HPDE6-E6E7 (cell line): ENCODE data around the gene USP53.
"Not testable (repeated sequence)": the region's sequence is repeated elsewhere in the genome, so short reads cannot be mapped to it uniquely, and the experiment has no call there.

Experiments used
- DNase-seq: peaks from one replicate; pipeline ENCODE4 v3.0.0; 2011; ENCODE audit warnings: missing footprints; ENCODE audit errors: extremely low spot score

Gene USP53

GRCh38 chr4:119315036-119315435, 102.5 kb downstream of the USP53 start:
- no peak for DNase-seq

- DNase-seq: no peak
Measured at GRCh38 chr4:119317990-119318389, 105.5 kb downstream of the USP53 start.

DNA sequence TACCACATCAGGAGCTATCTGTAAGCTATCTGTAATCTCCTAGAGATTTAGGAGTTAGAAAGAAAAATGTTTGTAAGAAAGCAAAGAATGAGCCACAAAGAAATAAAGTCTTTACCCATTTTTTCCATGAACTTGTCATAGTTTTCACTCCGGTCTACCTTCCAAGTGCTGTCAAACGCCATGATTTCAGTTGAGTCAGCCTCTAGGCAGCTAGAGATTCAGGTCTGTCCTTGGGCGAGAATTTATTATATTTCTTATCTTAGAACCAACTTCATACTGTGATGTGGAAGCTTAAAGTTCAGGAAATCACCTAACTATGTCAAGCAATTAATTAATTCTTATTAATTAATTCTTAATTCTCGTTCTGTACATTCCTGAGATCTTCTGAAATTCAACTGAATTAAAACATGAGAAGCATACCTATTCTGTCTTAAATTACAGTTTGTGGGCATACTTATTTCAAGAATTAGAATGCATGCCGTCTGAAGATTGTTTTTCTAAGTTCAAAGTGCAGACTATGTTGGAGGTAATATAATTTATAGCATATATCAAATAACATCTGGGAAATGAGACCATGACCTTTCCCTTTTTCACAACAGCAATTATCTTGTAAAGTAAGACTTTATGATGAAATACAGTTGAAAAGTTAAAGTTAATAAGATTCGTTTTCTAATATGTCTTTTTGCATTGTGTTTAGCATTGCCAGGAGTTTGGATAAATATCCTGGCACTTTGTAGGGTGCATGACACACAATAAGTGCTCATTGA, 109.6 kb downstream of the USP53 start, which contains the start of gene FABP2:
FABP2 (minus strand) TSS at position 218 of the 767 bp plus-strand sequence; CDS start at position 182, 36 bp downstream.
- DNase-seq: no peak

- DNase-seq: no peak
Measured at GRCh38 chr4:119328695-119329094, 116.2 kb downstream of the USP53 start.

- no peak for DNase-seq
Measured at GRCh38 chr4:119329835-119330620, 117.5 kb downstream of the USP53 start.

DNA sequence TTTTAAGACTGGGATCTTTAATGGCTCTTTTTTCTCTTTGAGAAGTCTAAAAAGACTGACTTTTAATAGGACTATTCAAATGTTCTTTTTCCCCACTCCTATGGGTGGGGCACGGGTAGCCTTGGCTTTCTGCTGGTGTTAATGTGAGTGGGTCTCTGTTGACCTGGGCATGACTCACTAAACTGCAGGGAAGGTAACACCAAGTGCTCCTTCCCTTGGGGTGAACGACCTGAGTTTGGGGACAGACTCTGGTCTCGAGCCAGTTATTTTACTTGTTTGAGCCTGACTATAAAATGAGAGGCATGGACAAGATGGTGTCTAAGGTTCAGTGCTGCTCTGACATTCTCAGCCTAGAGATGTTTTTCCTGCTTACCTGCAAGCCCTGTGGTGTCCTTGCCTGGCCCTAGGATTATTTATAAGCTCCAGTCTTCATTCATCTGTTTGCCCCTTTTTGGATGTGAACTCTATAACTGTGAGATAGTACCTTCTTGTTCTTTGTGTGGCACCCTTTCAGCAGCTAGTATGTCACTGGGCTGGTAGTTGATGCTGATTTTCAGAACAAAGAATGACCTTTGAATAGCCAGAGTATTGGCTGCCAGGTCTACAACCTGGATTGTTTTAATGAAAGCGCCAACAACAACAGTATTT, 123.9 kb downstream of the USP53 start:
- DNase-seq: not testable (repeated sequence)

DNA sequence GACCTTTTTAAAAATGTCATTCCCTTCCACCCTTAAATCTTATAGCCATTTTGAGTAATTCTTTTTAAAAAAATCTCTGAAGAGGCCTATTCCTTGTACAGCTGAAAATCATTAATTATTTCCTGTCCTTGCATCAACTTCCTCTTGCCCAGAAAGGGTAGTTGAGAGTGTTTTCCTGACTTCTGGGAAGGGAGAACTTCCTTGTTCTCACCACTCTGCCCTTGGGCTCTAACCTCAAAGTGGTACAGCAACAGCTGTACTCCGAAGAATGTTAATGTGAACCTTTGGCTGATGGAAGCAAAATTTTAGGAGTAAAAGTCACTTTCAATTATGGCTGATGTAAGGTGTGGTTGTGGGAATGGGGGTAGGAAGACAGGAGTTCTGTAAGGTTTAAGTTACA, 124.5 kb downstream of the USP53 start:
- no peak for DNase-seq

GRCh38 chr4:119339895-119340294, 127.4 kb downstream of the USP53 start:
- not testable (repeated sequence) for DNase-seq

DNA sequence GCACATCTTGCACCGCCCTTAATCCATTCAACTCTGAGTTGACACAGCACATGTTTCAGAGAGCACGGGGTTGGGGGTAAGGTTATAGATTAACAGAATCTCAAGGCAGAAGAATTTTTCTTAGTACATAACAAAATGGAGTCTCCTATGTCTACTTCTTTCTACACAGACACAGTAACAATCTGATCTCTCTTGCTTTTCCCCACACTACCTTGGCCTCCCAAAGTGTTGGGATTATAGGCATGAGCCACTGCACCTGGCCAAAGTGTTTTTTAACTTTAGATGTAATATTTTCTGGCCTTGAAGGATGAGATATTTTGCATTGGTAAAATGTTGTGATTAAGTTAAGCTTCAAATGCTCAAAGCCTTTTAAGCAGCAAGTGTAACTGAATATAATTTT, 130.8 kb downstream of the USP53 start:
- not testable (repeated sequence) for DNase-seq
